NOMO-1 (cell line): Measurements from ENCODE around the gene SIDT2.
"Not testable (repeated sequence)": the region's sequence is repeated elsewhere in the genome, so short reads cannot be mapped to it uniquely, and the experiment has no call there.

Source experiments
- DNase-seq, 2 experiments: peaks; one replicate each; lab custom pipeline; 2025; ENCODE audit not compliant: unreplicated experiment in 2 of 2; lab: John Stamatoyannopoulos, UW

The SIDT2 gene

DNA sequence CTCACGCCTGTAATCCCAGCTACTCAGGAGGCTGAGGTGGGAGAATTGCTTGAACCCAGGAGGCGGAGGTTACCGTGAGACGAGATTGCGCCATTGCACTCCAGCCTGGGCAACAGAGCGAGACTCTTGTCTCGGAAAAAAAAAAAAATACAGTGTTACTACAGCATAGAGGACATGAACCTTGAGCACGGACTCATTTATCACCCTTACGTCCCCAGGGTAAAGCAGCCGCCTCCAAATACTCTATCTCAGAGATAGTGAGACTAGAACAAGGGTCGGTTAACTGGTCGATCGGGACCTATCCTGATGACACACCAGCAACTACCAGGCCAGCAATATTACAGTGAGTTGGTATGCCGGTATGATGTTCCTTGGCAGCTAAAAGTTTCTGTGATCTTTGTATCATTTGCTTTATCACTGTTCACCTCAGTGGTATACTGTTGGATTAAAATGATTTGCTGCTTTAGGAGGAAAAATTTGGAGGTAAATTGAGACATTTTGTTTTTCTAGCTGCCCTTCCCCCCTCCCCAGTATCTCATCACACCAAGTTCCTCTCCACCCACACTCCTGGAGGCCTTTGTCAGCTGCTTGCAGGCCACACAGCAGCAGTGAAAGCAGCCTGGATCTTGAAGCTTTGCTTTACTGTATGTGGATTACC lies 7.0 kb upstream of the SIDT2 start:
- no peak for DNase-seq

DNA sequence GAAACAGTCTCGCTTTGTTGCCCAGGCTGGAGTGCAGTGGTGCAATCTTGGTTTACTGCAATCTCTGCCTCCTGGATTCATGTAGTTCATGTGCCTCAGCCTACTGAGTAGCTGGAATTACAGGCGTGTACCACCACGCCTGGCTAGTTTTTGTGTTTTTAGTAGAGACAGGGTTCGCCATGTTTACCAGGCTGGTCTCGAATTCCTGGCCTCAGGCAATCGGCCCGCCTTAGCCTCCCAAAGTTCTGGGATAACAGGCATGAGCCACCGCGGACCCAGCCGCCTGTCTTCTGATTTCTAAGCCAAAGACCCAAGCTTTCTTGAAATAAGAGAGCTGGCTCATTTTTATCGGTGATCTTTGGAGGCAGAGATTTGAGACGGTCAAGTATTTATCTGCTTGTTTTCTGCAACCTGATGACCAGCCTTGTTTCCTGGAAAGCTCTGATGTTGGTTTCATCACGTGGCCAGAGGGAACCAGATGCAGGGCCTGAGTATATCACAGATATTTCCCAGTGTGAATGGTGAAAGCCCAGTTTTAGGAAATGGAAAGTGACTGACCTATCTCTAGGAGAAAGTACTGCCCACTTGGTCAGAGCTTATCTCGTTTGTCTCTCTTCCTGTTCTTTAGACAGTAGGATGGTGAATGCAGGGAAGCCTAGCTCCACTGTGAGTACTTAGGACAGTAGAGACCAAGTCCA lies 5.7 kb upstream of the SIDT2 start:
- DNase-seq = no peak

DNA sequence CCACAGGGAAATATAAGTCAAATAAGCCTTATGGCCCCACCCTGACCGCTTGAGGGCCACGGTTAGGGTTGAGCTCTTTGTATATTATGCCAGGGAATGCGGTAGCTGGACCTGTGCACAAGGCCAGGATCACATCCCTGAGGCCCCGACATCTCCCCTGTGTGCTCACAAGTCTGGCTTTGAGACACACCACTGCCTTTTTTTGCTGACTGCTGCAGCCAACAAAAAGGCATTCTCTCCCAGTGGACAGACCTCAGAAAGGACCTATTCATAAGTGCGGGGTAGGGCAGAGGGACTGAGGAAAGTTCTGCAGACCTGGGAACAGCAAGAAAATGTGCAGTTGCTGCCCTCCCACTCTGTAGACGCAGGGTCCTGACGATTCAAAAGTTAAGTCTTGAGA lies 3.4 kb upstream of the SIDT2 start:
- DNase-seq = no peak

- no peak for DNase-seq
Measured at GRCh38 chr11:117175781-117176180, 2.8 kb upstream of the SIDT2 start.

DNA sequence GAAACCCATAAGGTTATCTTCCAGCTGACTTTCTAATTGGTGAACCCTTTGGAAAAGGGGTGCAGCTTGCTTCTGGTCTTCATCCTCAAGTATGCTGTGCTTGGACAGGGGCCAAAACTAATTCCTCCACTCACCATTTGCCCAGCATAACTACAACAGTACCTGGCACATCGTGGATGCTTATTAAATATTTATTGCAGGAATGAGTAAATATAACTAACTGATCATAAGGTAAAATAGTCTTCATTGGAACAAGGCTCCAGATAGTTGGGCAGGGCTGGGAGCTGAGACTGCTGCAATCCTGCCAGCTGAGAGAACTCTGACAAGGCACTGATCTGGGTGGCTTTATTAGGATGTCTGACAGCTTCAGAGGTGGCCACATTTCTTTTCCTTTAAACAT lies 2.4 kb upstream of the SIDT2 start:
- DNase-seq = no peak

DNA sequence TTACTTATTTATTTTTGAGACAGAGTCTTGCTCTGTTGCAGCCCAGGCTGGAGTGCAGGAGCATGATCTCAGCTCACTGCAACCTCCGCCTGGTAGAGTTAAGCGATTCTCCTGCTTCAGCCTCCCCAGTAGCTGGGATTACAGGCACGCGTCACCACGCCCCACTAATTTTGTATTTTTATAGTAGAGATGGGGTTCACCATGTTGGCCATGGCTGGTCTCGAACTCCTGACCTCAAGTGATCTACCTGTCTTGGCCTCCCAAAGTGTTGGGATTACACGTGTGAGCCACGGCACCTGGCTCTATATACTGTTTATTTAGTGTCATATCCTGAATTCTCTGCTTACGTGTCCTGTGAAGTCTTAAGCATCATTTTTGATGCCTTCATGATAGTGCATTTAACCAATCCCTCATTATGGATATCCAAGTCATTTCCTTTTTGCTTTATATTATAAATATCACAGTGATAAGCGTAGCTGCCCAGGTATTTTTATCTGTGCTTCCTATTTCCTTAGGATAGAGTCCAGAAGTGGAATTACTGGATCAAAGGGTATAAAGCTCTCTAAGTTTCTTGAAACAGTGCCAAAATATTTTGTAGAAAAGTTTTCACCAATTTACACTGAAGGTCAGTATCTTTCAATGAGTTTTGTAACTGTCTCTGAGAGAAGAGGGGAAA lies 871 bp upstream of the SIDT2 start:
- DNase-seq = no peak

DNA sequence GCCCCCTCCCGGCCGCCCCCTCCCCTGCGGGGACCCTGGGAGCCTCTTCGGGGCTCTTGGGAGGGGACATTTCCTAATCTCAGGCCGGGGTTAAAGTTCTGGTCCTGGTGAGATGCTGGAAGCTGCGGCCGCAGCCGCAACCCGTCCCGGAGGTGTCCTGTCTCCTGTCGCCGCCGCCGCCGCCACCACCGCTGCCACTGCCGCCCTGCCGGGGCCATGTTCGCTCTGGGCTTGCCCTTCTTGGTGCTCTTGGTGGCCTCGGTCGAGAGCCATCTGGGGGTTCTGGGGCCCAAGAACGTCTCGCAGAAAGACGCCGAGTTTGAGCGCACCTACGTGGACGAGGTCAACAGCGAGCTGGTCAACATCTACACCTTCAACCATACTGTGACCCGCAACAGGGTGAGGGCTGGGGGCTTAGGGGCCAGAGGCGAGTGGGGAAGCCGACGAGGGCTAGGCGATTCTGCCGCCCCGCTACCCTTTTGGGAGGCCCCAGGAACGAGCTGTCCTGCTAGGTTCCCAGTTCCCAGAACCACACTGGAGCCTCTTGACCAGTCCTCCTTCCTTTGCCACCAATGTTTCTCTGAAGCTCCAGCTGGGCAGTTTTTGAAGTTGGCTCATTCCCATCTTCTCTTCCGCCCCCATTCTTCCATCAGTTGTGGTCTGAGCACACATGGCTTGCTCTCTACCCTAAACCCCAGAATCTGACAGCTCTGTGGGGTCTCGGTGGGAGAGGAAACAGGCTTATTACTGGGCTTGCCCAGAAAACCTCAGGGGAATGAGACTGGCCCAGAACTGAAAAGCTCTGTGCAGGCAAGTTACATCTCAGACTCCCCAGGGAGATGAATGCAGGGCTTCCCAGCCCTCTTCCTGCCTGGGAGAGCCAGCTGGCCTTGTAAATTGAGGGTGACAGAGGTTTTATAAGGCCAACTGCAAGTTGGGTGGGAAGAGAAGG lies 781 bp downstream of the SIDT2 start:
- peak; percentile 24 to 29 for DNase-seq

GRCh38 chr11:117180020-117180419 lies 1.5 kb downstream of the SIDT2 start:
- no peak for DNase-seq

- peak; percentile 53 to 73 for DNase-seq
Measured at GRCh38 chr11:117180661-117181585, 2.4 kb downstream of the SIDT2 start.

DNA sequence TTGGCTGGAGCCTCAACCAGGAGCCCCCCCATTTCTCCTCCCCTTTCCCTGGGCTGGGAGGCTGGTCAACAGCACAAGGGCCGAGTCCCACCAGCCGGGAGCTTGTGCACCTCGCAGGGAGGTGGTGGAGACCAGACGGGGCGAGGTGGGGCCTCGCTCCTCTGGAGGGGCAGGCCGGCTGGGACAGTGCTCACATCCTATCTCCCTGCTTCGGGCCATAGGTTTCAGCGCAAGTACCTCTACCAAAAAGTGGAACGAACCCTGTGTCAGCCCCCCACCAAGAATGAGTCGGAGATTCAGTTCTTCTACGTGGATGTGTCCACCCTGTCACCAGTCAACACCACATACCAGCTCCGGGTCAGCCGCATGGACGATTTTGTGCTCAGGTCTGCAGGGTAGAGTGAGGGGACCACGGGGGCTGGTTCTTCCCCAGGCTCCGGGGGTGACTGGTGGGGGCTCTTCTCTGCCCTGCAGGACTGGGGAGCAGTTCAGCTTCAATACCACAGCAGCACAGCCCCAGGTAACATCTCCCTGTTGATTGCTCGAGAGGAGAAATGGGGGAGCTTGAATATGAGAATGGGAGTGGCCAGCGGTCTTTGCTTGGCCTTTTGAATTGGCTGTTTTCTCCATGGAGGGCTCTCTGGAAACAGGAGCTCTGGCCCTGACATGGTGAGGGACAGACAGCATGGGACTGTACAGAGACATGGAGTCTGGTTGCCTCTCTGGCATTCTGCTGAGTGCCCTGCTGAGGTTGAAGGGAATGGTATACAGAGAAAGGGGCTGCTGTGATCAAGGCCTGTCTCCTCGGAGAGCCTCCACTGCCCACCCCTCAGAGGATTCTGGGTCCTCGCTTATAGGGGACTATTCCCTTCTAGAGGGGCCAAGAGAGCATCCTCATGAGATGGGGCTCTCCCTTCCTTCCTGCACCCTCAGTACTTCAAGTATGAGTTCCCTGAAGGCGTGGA lies 3.3 kb downstream of the SIDT2 start:
- DNase-seq = no peak

- DNase-seq = no peak
Measured at GRCh38 chr11:117182551-117182935, 4.0 kb downstream of the SIDT2 start.

- not testable (repeated sequence) for DNase-seq
Measured at GRCh38 chr11:117183178-117183577, 4.6 kb downstream of the SIDT2 start.

DNA sequence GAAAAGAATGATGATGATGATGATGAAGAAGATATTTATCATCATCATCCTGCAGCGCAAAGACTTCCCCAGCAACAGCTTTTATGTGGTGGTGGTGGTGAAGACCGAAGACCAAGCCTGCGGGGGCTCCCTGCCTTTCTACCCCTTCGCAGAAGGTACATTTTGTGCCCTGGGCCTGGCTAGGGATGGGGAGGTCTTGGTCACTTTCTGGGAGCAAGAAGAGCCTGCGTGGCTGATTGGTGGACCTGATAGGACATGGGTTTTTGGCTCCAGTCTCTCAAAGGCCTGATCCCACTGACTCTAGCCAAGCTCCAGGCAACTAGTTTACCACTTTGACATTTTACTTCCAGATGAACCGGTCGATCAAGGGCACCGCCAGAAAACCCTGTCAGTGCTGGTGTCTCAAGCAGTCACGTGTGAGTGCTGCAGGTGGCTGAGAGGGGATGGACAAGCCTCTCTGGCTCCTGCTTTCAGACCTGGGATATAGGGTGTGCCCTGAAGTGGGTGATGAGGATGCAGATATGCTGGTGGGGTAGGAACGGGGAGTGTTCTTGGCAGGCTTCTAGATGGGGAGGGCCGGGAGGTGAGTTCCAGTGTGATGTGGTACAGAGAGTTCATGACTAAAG lies 5.3 kb downstream of the SIDT2 start:
- no peak for DNase-seq

- peak; percentile 62 for DNase-seq
Measured at GRCh38 chr11:117185736-117186430, 7.3 kb downstream of the SIDT2 start.

DNA sequence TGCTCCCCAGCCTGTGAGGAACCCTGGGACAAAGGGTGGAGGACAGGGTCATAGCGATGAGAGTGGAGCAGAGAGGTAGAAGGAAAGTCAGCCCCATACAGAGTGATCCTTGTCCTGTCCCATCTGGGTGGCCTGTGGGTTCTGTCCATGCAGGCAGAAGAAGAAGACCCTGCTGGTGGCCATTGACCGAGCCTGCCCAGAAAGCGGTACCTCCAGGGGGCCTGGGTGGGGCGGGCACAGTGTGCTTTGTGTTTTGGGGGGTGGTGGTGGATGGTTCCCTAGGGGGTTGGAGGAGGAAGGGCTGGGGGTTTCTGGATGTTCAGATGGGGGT lies 7.9 kb downstream of the SIDT2 start:
- DNase-seq = no peak

- no peak for DNase-seq
Measured at GRCh38 chr11:117187007-117187406, 8.5 kb downstream of the SIDT2 start.

DNA sequence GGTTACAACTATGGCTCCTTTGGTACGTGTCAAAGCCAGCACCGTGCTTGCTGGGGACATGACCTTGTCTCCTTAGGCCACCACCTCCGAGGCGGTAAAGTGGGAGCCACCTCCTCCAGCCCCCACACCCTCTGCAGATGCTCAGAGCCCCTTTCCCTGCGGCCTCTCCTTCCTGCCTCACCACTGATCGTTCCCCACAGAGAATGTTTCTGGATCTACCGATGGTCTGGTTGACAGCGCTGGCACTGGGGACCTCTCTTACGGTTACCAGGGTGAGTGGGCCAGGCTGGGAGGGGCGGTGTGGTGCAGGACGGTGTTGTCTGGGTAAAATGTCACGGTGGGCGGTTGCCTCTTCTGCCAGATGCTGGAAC lies 8.9 kb downstream of the SIDT2 start:
- DNase-seq = no peak
